ENCODE results near the gene SLC16A2.
"Not testable (repeated sequence)": the region's sequence is repeated elsewhere in the genome, so short reads cannot be mapped to it uniquely, and the experiment has no call there.

SLC16A2 gene

GRCh38 chrX:74510401-74510800, 89.1 kb downstream of the SLC16A2 start:
- DNase-seq: no peak

GRCh38 chrX:74511704-74512103, 90.4 kb downstream of the SLC16A2 start:
- DNase-seq: no peak

- no peak for DNase-seq
Observed at GRCh38 chrX:74514384-74514783, 93.1 kb downstream of the SLC16A2 start.

DNA sequence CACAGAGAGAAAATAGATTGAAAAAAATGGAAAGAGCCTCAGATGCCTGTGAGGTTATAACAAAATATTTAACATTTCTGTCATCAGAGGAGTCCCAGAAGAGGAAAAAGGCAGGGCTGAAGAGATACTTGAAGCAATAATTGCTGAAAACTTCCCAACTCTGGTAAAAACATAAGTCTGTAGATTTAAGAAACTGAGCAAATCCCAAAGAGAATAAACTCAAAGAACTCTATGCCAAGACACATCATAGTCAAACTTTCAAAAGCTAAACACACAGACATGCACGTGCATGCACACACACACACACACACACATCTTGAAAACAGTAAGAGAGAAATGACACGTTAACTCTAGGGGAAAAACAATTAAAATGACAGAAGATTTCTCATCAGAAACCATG, 94.1 kb downstream of the SLC16A2 start:
- DNase-seq: no peak

DNA sequence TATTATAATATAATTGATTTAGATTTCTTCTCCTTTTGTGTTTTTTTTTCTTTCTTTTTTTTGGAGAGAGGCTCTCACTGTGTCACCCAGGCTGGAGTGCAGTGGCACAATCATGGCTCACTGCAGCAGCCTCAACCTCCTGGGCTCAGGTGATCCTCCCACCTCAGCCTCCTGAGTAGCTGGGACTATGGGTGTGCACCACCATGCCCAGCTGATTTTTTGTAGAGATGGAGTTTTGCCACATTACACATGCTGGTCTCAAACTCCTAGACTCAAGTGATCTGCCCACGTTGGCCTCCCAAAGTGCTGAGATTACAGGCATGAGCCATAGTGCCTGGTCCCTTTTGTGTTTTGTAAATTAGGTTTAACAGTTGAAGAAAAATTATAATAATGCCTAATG, 94.7 kb downstream of the SLC16A2 start:
- not testable (repeated sequence) for DNase-seq

DNA sequence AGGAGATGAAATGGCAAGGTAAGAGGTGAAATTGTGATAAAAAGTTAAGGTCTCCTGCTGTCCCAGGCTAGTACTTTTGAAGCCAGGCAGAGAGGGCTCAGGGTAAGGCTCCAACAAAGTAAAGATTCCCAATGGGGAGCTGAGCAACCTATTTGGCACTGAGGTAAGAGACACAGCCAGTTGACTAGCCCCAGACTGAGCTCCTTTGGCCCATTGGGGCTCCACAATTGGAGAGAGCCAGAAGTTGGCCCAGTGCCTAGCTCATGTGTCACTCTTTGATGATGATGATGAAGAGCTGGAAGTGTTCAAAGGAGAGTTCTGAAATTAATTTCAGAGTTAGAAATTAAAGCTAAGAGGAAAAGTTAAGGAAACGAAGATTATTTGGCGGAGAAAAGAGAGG, 98.6 kb downstream of the SLC16A2 start:
- DNase-seq: no peak

GRCh38 chrX:74520291-74520690, 99.0 kb downstream of the SLC16A2 start:
- DNase-seq: no peak

GRCh38 chrX:74520896-74521295, 99.6 kb downstream of the SLC16A2 start:
- no peak for DNase-seq

GRCh38 chrX:74521961-74522751, 100.9 kb downstream of the SLC16A2 start:
- no peak for DNase-seq

DNA sequence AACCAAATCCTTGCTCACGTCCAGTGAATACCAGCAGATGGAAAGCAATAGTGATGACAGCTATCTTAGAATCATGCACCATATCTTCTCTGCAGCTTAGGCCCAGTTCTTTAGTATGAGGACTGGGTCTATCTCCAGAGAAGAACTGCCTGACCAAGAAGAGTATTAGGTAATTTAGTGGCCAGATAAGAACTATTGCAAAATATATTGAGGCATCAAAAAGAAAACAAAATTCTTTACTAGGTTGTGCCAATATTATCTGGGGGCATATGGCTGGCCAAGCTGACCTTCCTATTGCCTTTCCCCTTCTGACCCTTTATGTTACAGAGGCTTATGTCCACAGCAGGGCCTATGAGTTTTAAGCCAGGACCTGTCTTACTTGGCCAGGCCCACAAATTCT, 101.9 kb downstream of the SLC16A2 start:
- DNase-seq: no peak

- no peak for DNase-seq
Observed at GRCh38 chrX:74523870-74524735, 102.8 kb downstream of the SLC16A2 start.

GRCh38 chrX:74525116-74525515, 103.8 kb downstream of the SLC16A2 start:
- DNase-seq: no peak

DNA sequence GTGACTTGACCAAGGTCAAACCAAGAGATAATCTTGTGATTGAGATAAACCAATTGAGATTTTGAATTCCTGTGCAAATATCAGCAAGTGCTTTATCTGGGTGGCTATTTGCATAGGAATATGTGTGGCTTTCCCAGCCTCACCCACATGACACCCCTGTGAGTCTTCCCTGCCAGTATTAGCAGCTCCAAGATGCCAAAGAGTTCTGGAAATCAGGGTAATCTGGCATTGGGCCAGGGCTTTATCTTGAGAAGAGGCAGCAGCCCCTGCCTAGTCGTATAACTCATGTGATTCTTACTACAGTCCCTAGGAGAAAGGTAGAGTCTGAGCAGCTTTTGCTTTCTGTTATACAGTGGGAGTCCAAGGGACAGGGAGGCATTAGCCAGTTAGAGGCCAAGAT, 105.5 kb downstream of the SLC16A2 start:
- DNase-seq: no peak

DNA sequence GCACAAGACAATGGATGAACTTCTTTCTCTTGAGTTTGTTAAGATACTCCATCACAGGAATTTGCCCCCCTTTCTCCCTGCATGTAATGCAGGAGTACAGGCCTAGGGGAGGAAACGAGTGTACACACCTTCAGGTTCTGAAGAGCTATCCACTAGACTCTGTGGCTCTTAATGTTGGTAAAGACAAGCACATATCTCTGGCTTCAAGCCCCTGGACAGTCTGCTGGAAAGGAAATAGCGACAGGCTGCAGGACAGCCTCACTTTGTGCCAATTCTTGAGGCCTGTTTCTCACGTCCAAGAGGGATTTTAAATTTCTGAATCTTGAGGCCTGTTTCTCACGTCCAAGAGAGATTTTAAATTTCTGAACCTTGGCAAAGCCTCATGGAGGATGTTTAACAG, 106.1 kb downstream of the SLC16A2 start:
- DNase-seq: no peak

- no peak for DNase-seq
Observed at GRCh38 chrX:74529311-74529710, 108.0 kb downstream of the SLC16A2 start.

DNA sequence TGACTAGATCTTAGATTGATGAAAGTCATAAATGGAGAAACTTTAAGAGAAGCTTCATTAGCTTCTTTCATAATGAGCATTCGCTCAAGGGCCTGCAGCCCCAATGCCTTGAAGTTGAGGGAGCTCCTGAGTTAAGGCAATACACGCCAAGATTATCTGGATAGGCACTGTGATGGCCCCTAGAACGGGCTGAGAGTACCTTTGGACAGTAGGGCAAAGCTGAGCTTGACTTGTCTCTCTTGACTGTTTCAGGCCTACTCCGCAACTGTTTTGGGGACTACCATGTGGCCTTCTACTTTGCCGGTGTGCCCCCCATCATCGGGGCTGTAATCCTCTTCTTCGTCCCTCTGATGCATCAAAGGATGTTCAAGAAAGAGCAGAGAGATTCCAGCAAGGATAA, 109.8 kb downstream of the SLC16A2 start:
- DNase-seq: no peak

DNA sequence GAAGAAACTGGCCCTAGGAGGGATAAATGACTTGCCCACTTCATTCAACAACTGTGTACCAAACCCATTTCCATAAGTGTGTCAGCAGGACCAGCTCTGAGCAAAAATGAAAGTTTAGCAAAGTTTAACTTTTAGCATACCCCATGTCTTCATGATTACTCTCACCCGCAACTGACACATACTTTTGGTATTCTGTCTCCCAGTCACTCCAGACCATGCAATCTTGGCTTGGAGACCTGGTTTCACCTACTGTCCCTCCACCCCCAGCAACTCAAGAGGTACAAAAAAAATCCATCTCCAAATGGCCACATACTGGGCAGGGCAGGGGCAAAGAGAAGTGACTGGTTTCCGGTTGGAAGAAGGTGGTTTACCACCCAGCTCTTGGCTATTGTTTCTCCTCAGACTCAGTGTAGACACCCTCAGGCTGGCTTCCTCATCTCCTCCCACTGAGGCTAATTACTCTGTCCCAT, 113.3 kb downstream of the SLC16A2 start:
- DNase-seq: no peak

DNA sequence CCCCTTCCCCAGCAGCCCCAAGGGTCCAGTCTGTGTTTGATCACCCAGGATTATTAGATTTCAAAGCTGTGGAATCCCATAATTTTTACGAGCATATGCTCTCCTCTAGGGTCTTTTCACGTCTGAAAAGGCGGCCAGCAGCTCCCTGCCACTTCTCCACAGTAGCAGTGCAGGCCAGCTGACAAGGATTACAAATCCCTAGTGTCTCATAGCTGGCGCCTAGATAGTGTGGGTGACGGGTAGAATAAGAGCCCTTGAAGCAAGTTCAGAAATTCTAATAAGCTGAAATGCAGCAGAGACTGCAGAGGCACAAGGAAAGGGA, 113.8 kb downstream of the SLC16A2 start:
- DNase-seq: no peak

GRCh38 chrX:74535408-74536151, 114.3 kb downstream of the SLC16A2 start:
- DNase-seq: peak; percentile 71

DNA sequence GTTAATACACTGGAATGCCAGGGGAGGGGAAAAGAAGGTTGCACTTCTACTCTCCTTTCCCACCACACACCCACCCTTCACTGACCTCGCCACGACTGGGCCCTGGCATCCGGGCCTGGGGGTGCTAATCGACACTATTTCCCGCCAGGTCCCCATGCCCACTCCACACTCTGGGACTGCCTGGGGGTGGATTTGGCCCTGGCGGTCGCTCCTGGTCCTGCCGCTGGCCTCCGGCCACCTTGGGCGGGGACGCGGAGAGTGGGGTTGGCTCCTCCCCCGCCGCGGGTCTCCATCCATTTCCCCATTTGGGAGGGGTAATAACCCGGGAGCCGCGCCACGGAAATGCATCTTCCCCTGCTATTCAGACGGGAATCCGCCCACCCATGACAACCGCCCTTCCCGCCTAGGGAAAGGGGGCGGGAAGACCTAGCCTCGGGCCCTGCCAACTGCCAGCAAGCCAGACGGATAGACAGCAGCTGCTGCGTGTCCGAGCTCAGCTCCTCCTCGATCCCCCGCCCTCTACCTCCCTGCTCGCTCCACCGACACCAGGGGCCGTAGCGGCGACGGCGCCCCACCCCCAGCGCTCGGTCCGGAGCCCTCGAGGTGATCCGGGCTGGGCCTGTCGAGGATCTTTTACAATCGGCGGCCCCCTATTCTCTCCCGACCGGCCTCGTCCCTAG, 115.0 kb downstream of the SLC16A2 start:
- peak; percentile 89 for DNase-seq

DNA sequence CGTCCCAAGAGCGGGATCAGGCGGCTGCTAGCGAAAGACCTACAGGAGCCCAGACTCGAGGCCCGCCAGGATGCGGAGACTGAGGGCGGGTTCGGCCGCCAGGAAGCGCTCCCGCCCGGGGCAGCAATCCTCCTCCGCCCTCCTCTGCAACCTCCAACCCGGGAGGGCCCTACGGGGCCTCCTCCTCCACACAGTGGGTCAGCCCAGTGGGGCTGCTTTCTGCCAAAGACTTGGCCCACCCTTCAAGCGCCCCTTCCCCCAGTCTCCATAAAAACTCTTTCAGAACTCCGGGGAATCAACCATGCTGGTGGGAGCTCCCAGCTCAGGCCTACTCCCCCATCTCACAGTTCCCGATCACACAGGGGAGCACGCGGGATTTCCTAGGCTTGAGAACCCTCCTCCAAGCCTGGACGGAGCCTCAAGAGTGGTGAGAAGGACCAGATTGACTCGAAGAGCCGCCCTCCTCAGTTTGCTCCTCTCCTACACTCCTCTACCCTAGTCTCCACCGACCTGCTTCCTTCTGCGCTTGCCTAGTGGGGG, 115.6 kb downstream of the SLC16A2 start:
- no peak for DNase-seq

DNA sequence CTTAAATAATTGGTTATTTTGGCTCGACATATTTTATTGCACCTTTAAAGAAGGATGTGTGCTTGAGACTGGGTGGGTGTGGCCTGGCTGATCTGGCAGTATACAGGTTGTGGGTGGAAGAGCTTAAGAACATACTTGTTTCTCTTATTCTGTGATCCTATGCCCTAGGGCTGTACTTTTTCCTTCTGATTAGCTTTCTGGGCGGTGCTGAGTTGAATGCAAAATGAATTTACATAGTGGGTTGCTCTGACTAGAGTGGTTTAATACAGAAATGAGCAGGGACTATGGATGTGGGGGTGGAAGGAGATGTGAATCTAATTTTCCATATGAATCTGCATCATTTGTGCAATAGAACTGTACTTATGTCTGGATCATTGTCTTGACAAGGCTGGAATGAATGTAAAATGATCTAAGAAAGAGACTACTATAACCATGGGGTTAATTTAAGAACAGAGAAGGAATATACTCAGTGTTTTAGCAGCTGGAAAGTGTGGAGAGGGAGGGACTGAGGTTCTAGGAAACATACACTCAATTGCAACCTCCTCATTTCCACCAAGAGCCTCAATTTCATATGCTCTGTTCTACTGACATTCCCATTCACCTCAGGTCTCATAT, 119.4 kb downstream of the SLC16A2 start:
- DNase-seq: no peak

Measured in retina (tissue), 1 donor.